Activated CD8-positive, alpha-beta memory T cell treated with anti-CD3 and anti-CD28 coated beads, Interleukin-2, amount 50 U/mL, for 48 hours (primary cell): ENCODE measurements around the gene MFSD12.
A peak's percentile ranks its signal among the peaks of the same experiment; 100 is the strongest.

Source experiments
- DNase-seq: peaks from one replicate; pipeline ENCODE4 v3.0.0-alpha.2; 2020

The MFSD12 gene

DNA sequence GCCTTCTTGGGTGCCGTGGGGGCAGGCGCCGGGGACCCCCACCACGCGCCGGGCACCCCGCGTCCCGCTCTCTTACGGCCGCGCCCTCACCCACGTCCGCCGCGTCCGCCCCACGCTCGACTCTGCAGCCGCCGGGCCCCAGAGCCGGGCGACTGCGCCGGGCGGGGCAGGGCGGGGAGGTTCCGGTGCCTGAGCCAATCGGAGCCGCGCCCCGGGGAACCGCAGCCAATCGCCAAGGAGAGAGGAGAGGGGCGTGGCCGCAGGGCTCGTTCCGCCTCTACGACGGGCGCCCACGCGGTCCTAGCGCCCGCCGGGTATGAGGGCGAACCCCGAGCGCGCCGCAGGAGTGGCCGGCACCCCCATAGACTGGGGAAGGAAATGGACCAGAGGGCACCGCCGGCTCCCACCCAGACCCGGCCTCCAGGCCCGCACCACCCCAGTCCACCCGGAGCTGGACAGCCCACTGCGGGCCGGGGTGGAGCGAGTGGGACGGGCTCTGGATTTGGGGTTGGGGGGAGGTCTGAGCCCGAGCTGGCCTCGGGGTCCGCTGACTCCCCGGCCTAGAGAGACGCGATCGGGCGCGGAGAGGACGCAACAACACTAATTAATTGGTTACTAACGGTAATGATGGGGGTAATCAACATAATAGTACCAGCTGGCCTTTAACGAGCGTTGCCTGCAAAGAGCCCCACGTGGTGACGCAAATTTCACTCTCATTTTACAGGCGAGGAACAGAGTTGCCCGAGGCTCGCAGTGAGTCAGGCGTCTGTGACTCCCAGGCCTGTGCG, at the start of gene MFSD12:
TSS of gene MFSD12 (minus strand) at position 126 of the 788 bp plus-strand sequence. CDS start 183 bp downstream, outside the sequence.
- DNase-seq = peak; percentile 97

- peak; percentile 88 for DNase-seq
Observed at GRCh38 chr19:3606690-3607289, 49.4 kb upstream of the MFSD12 start, which contains the start of gene TBXA2R. TSS of gene TBXA2R (minus strand) at chr19:3606875. CDS start at chr19:3600634, 6,241 bp downstream.

DNA sequence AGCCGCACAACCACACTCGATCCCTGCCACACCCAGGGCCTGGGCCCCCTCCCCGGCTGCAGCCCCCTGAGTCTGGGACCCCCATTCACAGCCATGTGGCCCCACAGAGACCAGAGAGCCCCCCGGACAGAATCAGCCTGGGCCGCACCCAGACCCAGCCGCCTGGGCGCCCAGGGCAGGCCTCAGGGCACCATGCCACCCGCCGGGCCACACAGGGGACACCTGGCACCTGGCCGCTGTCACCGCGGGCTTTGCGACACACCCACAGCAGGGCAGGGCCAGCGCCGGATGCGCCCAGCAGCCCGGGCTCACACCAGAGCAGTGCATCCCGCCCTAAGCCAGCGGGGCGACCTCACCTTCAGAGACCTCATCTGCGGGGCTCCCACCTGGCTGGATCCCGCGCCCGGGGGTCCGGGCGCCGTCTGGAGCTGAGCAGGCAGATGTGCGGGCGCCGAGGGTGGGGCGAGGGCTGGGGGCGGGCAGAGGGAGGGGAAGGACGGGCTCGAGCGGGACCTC, 48.8 kb upstream of the MFSD12 start:
- peak; percentile 73 for DNase-seq

- DNase-seq = no peak
Observed at GRCh38 chr19:3605770-3606169, 48.4 kb upstream of the MFSD12 start.

DNA sequence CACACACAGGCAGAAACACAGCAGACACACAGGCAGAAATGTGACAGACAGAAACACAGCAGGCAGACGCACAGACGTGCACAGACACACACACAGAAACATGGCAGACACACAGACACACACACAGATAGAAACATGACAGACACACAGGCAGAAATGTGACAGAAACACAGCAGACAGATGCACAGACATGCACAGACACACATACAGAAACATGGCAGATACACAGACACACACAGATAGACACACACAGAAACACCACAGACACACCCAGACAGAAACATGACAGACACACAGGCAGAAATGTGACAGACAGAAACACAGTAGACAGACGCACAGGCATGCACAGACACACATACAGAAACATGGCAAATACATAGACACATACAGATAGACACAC, 48.0 kb upstream of the MFSD12 start:
- DNase-seq = no peak

- peak; percentile 67 for DNase-seq
Observed at GRCh38 chr19:3604987-3605343, 47.6 kb upstream of the MFSD12 start.

GRCh38 chr19:3604227-3604986, 47.0 kb upstream of the MFSD12 start:
- no peak for DNase-seq

DNA sequence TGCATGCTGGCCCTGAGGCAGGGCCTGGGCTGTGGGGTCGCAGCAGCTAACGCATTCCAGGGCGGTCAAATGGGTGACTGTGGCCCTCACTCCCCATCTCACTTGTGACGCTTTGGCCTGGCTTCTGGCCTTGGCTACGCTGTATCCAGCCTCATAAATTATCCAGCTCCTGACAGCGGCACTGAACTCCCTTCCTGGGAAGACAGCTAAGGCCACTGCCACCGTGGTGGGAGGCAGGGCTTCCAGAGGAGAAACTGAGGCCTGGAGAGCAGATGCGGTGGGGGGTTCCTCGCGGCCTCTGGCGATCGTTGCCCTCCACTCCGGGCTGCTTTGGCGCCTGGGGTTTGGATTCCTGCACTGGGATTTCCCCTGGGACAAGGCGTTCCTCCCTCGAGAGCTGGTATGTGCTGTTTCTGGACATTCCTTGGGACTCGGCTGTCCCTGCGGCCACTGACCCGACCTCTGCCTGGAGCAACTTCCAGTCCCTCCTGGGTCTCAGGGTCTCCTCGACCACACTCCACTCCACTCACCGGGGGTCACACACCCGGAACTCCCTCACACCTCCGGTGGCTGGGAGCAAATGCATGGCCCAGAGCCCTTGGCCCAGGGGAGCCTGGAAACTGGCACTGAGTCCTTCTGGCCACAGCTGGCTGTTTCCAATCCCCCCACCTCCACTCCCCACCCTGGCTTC, 45.9 kb upstream of the MFSD12 start:
- peak; percentile 47 for DNase-seq

- DNase-seq = no peak
Observed at GRCh38 chr19:3601021-3601420, 43.6 kb upstream of the MFSD12 start.

DNA sequence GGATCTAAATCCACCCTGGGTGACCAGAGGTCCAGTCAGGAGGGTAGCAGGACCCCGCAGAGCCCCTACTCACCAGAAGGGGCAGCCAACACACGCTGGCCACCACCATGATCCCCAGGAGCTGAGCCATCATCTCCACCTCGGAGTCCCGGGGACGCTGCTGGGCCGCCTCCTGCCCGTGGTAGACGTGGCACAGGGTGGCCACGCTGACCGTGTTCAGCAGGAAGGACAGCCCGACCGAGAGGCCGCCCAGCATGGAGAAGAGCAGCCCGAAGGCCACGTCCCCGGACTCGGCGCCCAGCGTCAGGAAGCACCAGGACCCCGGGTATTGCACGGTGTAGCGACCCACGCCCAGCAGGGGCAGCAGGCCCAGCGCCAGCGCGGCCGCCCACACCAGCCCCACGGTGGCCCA, 42.4 kb upstream of the MFSD12 start:
- DNase-seq = no peak

DNA sequence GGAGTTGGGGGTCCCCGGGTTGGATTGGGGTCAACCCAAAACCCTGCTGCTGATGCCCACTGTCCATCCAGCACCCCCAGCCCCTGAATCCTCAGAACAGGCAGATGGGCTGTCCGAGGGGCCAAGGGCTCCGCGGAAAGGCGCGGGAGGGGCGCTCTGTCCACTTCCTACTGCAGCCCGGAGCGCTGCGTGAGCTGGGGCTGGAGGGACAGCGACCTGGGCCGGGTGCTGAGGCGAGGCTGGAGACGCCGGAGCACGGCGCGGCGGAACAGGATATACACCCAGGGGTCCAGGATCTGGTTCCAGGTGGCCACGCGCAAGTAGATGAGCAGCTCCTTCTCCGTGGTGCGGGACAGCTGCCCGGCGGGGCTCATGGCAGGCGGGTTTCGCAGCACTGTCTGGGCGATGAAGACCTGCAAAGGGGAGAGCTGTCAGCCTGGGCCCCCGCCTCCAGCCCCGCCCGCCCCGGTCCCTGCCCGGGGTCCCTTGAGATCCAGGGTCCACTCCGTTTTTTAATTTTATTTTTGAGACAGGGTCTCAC, 38.2 kb upstream of the MFSD12 start:
- no peak for DNase-seq

DNA sequence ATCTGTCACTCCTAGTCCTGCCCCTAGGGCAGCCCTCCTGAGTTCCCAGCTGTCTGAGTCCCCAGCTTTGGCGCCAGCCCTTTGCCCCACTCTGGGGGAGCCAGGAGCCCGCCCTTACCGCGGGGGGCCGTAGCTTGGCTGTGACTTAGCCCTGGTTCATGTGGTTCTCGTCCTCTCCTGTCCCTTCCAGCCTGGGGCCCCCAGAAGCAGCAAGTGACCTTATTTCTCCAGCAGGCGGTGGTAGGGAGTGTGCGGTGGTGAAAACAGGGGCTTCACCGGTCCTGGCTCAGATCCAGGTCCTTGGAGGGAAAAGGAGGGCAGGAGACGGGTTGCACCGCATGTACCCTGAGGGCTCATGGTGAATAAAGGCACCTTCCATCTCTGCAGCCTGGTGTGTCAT, 35.8 kb upstream of the MFSD12 start:
- no peak for DNase-seq

- no peak for DNase-seq
Observed at GRCh38 chr19:3591876-3592613, 34.7 kb upstream of the MFSD12 start.

- no peak for DNase-seq
Observed at GRCh38 chr19:3590991-3591659, 33.7 kb upstream of the MFSD12 start.

DNA sequence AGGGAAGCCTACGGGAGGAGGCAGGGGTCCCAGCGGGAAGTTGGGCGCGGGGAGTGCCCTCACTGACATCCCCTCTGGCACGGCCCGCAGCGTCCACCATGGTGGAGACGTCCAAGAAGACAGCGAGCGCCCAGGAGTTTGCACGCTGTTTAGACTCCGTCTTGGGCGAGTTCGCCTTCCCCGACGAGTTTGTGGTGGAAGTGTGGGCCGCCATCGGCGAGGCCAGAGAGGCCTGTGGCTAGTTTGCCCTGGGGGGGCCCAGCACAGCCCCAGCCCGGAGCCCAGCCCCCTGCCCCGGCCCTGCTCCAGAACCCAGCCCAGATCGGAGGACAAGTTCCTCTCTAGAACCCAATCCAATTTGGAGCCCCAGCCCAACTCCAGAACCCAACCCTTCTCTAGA, 32.6 kb upstream of the MFSD12 start:
- no peak for DNase-seq

- no peak for DNase-seq
Observed at GRCh38 chr19:3589439-3589838, 32.1 kb upstream of the MFSD12 start.

DNA sequence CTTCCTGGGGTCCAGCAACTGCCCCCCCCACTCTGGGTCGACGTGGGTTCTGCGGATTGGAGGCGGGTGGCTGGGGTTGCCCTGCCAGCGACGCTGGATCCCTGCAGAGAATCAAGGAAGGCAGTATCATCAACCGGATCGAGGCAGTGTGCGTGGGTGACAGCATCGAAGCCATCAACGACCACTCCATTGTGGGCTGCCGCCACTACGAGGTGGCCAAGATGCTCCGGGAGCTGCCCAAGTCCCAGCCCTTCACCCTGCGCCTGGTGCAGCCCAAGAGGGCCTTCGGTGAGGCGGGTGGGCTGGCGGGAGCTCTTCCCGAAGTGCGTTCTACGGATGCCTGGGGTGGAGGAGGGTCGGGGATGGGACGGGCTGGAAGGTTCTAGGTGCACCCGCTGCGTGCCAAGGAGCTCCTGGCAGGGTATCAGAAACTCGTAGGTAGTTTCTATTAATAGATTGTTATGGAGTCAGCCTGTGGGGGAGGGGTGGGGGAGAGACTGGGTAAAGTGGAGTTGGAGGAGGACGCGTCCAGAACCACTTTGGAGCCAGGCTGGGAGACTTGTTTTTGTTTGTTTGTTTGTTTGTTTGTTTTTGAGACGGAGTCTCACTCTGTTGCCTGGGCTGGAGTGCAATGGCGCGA, 29.4 kb upstream of the MFSD12 start:
- DNase-seq = no peak

- DNase-seq = peak; percentile 80
Observed at GRCh38 chr19:3586127-3586626, 28.8 kb upstream of the MFSD12 start.

DNA sequence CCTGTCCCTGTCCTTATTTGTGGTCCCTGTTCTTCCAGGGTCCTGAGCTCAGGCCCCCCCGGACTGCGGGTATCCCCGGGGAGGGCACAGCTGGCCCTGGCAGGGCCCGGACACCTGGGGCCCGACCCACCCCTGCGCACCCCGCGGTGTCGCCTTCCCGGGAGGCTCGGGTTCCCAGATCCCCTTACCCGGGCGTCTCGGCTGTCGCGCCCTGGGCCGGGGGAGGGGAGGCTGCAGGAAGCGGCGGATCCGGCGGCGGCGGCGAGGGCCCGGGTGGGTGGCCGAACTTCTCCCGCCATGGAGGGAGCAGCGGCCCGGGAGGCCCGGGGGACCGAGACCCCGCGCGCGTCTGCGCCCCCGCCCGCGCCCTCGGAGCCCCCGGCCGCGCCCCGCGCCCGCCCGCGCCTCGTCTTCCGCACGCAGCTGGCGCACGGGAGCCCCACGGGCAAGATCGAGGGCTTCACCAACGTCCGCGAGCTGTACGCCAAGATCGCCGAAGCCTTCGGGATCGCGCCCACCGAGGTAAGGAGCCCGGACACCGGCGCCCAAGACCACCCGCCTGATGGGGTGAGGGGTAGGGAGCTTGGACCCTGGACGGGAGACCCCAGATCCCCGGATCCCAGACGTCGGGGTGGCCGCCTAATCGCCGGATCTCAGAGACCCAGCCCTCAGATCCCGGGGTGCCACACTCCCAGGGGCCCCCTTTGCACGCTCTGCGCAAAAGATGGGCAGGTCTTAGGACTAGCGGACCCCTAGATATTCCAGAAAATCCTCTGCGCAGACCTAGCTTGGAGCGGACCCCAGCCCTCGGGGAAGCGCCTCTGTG, 28.1 kb upstream of the MFSD12 start, which contains the start of gene GIPC3:
TSS of gene GIPC3 (plus strand) at position 178 of the 826 bp plus-strand sequence. CDS start at position 298, 120 bp downstream.
- DNase-seq = no peak
